HEK293T (cell line): Measurements from ENCODE around the gene MICU1.

Experiments used
- ARNT ChIP-seq: fragments of 450-650 bp; IDR thresholded peaks from 2 replicates; pipeline ENCODE4 v1.6.1; 2017; ENCODE audit warnings: mild to moderate bottlenecking
- BHLHE40 ChIP-seq: fragments of 450-650 bp; IDR thresholded peaks from 2 replicates; pipeline ENCODE4 v1.6.1; 2016; ENCODE audit warnings: mild to moderate bottlenecking, moderate library complexity, borderline replicate concordance
- CTBP1 ChIP-seq: fragments of 450-650 bp; IDR thresholded peaks from 2 replicates; pipeline ENCODE4 v1.6.1; 2016; ENCODE audit warnings: borderline replicate concordance
- ELF4 ChIP-seq: fragments of 450-650 bp; IDR thresholded peaks from 2 replicates; pipeline ENCODE4 v1.6.1; 2017; ENCODE audit warnings: antibody characterized with exemption
- FOXK2 ChIP-seq: fragments of 450-650 bp; IDR thresholded peaks from 2 replicates; pipeline ENCODE4 v1.6.1; 2016; ENCODE audit warnings: mild to moderate bottlenecking
- FOXM1 ChIP-seq: fragments of 450-650 bp; IDR thresholded peaks from 2 replicates; pipeline ENCODE4 v1.6.1; 2017; ENCODE audit warnings: mild to moderate bottlenecking, borderline replicate concordance
- L3MBTL2 ChIP-seq: fragments of 450-650 bp; conservative IDR thresholded peaks from 2 replicates; pipeline ENCODE4 v1.6.1; 2016; ENCODE audit warnings: mild to moderate bottlenecking
- LEF1 ChIP-seq: fragments of 450-650 bp; IDR thresholded peaks from 2 replicates; pipeline ENCODE4 v1.6.1; 2017; ENCODE audit warnings: mild to moderate bottlenecking, borderline replicate concordance
- NFRKB ChIP-seq: fragments of 450-650 bp; IDR thresholded peaks from 2 replicates; pipeline ENCODE4 v1.6.1; 2016; ENCODE audit warnings: mild to moderate bottlenecking, moderate library complexity
- PKNOX1 ChIP-seq: fragments of 450-650 bp; IDR thresholded peaks from 2 replicates; pipeline ENCODE4 v1.6.1; 2016
- SP1 ChIP-seq: fragments of 450-650 bp; IDR thresholded peaks from 2 replicates; pipeline ENCODE4 v1.6.1; 2017
- SUZ12 ChIP-seq: fragments of 450-650 bp; IDR thresholded peaks from 2 replicates; pipeline ENCODE4 v1.6.1; 2016; ENCODE audit warnings: mild to moderate bottlenecking
- TARDBP ChIP-seq: fragments of 450-650 bp; IDR thresholded peaks from 2 replicates; pipeline ENCODE4 v1.6.1; 2016
- ZNF384 ChIP-seq: fragments of 450-650 bp; IDR thresholded peaks from 2 replicates; pipeline ENCODE4 v1.6.1; 2016

GRCh38 chr10:72388062-72388461 lies 237.8 kb downstream of the MICU1 start:
- TF ChIP-seq SUZ12 = no peak
- no peak for TF ChIP-seq PKNOX1
- no peak for TF ChIP-seq FOXK2
- no peak for TF ChIP-seq ELF4
- TF ChIP-seq LEF1 = no peak
- no peak for TF ChIP-seq SP1
- TF ChIP-seq BHLHE40 = no peak
- TF ChIP-seq L3MBTL2 = no peak
- no peak for TF ChIP-seq TARDBP
- no peak for TF ChIP-seq ZNF384
- TF ChIP-seq FOXM1 = no peak
- TF ChIP-seq CTBP1 = no peak
- no peak for TF ChIP-seq ARNT
- no peak for TF ChIP-seq NFRKB
